ENCODE measurements around the gene MCF2L. TPM values are rescaled to one million over a fixed set of nuclear protein-coding genes. Genes with fewer than 3 reads are reported as not detected.

Gene MCF2L
- total and polyA plus RNA-seq, 9 of the 15 experiments (the other 6 are each of a cell fraction or from before 2014, with no cell fraction given): 0.05 to 0.25 (median 0.18) TPM; not detected in 5

GRCh38 chr13:112962911-112963625, 5.9 kb upstream of the MCF2L start (continued):
- TF ChIP-seq DDX20 (tag; IDR thresholded peaks at IDR 0.05; ENCODE audit: low read depth) (no peak), EZH2 (IDR thresholded peaks at IDR 0.05; ENCODE audit: borderline replicate concordance, low read depth, low read length) (no peak), KLF10 (CRISPR knock-in tag; IDR thresholded peaks at IDR 0.05) (no peak), ZFPM2 (CRISPR knock-in tag; IDR thresholded peaks at IDR 0.05) (no peak)
- TF ChIP-seq, protein P1, sequence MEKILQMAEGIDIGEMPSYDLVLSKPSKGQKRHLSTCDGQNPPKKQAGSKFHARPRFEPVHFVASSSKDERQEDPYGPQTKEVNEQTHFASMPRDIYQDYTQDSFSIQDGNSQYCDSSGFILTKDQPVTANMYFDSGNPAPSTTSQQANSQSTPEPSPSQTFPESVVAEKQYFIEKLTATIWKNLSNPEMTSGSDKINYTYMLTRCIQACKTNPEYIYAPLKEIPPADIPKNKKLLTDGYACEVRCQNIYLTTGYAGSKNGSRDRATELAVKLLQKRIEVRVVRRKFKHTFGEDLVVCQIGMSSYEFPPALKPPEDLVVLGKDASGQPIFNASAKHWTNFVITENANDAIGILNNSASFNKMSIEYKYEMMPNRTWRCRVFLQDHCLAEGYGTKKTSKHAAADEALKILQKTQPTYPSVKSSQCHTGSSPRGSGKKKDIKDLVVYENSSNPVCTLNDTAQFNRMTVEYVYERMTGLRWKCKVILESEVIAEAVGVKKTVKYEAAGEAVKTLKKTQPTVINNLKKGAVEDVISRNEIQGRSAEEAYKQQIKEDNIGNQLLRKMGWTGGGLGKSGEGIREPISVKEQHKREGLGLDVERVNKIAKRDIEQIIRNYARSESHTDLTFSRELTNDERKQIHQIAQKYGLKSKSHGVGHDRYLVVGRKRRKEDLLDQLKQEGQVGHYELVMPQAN (IDR thresholded peaks at IDR 0.05; ENCODE audit: borderline replicate concordance): no peak

DNA sequence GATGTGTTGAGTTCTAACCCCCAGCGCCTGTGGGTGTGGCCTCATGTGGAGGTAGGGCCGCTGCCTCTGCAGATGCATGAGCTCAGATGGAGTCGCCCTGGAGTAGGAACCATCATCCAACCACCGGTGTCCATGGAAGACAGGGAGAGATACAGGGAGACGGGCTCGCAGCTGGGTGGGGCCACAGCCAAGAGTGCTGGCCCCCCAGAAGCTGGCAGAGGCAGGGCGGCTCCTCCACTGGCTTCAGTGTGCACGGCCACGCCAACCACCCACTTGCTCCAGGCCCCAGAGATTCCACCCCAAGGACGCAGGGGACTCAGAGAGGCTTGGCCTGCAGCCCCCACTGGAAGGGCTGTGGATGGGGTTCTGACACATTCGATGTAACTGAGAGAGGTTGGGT, 5.4 kb upstream of the MCF2L start:
- Histone ChIP-seq H3K9me1 (ENCODE audit: control insufficient read depth, insufficient read depth, low read length) (no peaks in the 10 kb centered on the region), H3K9me3 (replicated peaks; ENCODE audit: control insufficient read depth, insufficient read depth, low read depth, low read length) (no peaks in the 10 kb centered on the region), H2AFZ (ENCODE audit: low read depth, low read length) (no peak overlapping the region), H3K27me3 (ENCODE audit: control insufficient read depth in 2 of 2, insufficient read depth in 2 of 2, low read length in 2 of 2) (peaks cover 4 to 65% of the 10 kb centered on the region in 2 experiments; a peak in 3 of 5 replicates), H3K4me1 (replicated peaks in 1 of 2; ENCODE audit: control insufficient read depth in 2 of 2, insufficient read depth in 2 of 2, low read length in 2 of 2) (peaks cover 0 to 5% of the 10 kb centered on the region in 2 experiments; a peak in 1 of 5 replicates), H3K4me3 (no peak overlapping the region), H3K9ac (ENCODE audit: insufficient read depth in 1 of 2, low read depth in 2 of 2, low read length in 2 of 2) (no peak overlapping the region), H3K79me2 (ENCODE audit: control insufficient read depth, insufficient read depth, low read length) (no peaks in the 10 kb centered on the region), H4K20me1 (replicated peaks; ENCODE audit: control insufficient read depth, insufficient read depth, low read length) (no peaks in the 10 kb centered on the region), H3K4me2 (ENCODE audit: insufficient read depth, low read length) (no peak overlapping the region), H3K27ac (ENCODE audit: extremely low read depth, low read depth, low read length) (no peak overlapping the region), H3K36me3 (ENCODE audit: control insufficient read depth, insufficient read depth, low read length) (no peaks in the 10 kb centered on the region)
- ATAC-seq (no peak), DNase-seq (ENCODE audit: extremely low read depth in 1 of 4, low spot score in 3 of 4) (no peak), FAIRE-seq (no peak)
- POLR2A ChIA-PET: no interaction called here
- 2% methylated on average over 9 of the region's 11 CpGs for WGBS (ENCODE audit: insufficient coverage, low coverage, missing lambda C conversion rate)
- CTCF ChIA-PET (ENCODE audit: low intra/inter-chr PET ratio): no interaction called here
- BruUV-seq (replicated peaks): no TSS peak
- TF ChIP-seq PHB (CRISPR knock-in tag; IDR thresholded peaks at IDR 0.05) (no peak), ZNF764 (CRISPR knock-in tag; IDR thresholded peaks at IDR 0.05; ENCODE audit: low read depth) (no peak), MAFK (IDR thresholded peaks at IDR 0.05; ENCODE audit: low read length) (no peak), CBX5 (IDR thresholded peaks at IDR 0.05; ENCODE audit: borderline replicate concordance, low read depth) (no peak), NR2F6 (CRISPR knock-in tag; IDR thresholded peaks at IDR 0.05) (no peak), NCOA4 (IDR thresholded peaks at IDR 0.05; ENCODE audit: partially characterized antibody) (no peak)
- TF ChIP-seq, protein P2, sequence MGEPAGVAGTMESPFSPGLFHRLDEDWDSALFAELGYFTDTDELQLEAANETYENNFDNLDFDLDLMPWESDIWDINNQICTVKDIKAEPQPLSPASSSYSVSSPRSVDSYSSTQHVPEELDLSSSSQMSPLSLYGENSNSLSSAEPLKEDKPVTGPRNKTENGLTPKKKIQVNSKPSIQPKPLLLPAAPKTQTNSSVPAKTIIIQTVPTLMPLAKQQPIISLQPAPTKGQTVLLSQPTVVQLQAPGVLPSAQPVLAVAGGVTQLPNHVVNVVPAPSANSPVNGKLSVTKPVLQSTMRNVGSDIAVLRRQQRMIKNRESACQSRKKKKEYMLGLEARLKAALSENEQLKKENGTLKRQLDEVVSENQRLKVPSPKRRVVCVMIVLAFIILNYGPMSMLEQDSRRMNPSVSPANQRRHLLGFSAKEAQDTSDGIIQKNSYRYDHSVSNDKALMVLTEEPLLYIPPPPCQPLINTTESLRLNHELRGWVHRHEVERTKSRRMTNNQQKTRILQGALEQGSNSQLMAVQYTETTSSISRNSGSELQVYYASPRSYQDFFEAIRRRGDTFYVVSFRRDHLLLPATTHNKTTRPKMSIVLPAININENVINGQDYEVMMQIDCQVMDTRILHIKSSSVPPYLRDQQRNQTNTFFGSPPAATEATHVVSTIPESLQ (CRISPR knock-in tag; IDR thresholded peaks at IDR 0.05): no peak
- intact Hi-C loops (cut with micrococcal nuclease): no loop called here
- in situ Hi-C loops (cut with MboI): no loop called here

Data from K562 (cell line).